H1 (cell line): ENCODE data around the gene REPIN1. TPM values are rescaled to one million over a fixed set of nuclear protein-coding genes. Genes with fewer than 3 reads are reported as not detected.

Experiments
- PHF8 ChIP-seq: fragments of 200-600 bp; sonication (generic); conservative IDR thresholded peaks from 2 replicates; pipeline ENCODE4 v1.7.1; 2012; ENCODE audit warnings: low read depth, mild to moderate bottlenecking, inconsistent platforms, low read length, moderate library complexity
- POLR2AphosphoS5 ChIP-seq: IDR thresholded peaks from 2 replicates; pipeline ENCODE4 v1.6.1; 2011; ENCODE audit warnings: low read depth, low read length
- TAF1 ChIP-seq: IDR thresholded peaks from 2 replicates; pipeline ENCODE4 v1.6.1; 2011; ENCODE audit warnings: mild to moderate bottlenecking, low read depth, low read length
- TBP ChIP-seq: IDR thresholded peaks from 2 replicates; pipeline ENCODE4 v1.6.1; 2011; ENCODE audit warnings: low read depth, low read length, improper control_type of control experiment
- polyA plus RNA-seq, 7 experiments: library from polyadenylated mRNA; depleted of rRNA in 3 of 7; stranded (reverse) in 5 of 7; unstranded in 2 of 7; fragments of >200 nt in 5 of 7; fragments of 200-250 nt in 2 of 7; gene quantifications; 1 replicate in 5 of 7; 2 replicates in 1 of 7; 4 replicates in 1 of 7; pipeline versions ENCODE4 v1.2.1 to v1.2.3, GENCODE V29; 2011 to 2013; ENCODE audit warnings: missing spikeins in 2 of 7, mixed read lengths in 2 of 7
- total RNA-seq: library from RNA; stranded (reverse); fragmentation: NEBNext Ultra II Directional; extraction: Animal tissue kit (Norgen Biotek cat#: 25700); gene quantifications from 2 replicates; pipeline ENCODE4 v1.2.1, GENCODE V29; 2021

Gene REPIN1
- total and polyA plus RNA-seq, 2 of the 8 experiments (the other 6 are each of a cell fraction or from before 2014, with no cell fraction given): 98.6 to 125 TPM

DNA sequence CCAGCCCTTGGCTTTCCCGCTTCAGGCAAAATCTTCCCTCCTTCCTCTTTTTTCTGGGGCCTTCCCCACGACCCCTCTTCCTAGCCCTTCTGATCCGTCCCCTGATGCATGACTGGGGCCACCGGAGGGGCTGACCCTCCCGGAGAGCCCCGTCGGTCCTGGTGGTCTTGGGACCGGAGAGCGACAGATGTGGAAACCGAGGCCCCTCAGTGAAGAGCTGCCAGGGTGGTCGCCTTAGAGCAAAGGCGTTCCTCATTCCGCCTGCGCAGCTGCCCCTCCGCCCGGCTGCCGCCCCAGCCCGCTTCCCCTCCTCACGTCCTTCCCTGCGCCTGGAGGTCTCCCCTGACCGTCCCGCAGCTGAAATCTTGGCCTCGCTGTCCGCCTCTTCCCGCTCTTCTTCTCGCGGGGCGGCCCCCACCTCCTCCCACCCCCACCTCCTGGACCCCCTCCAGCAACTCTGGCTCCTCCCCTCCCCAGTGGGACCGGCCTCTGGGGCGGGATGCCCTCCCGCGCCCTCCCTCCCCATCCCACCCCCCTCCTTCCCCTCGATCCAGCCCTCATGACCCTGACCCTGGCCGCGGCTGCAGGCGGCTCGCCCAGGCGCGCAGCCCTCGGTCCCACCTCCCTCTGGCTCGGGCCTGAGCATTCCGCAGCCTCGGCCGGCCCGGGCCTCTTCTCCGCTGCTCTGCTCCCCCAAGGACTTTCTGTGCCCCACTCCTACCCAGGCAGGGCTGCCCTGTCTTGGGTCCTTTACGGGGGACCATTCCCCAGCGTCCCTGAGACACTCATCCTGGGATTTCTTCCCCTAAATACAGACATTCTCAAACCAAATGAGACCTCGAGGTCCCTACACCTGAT, 27.1 kb upstream of the REPIN1 start, which contains the start of gene RARRES2 (continued):
- TF ChIP-seq POLR2AphosphoS5 (peak; percentile 59; the same call in 1 of the 2 replicates), TAF1 (peak; percentile 50; the same call in 1 of the 2 replicates), TBP (peak; percentile 24; the same call in 1 of the 2 replicates), PHF8 (0 out of 2 replicates have a peak, but pooled peaks have one; percentile 13)
